DOHH2 (cell line): ENCODE measurements around the gene HOXC5.

Experiments used
- CTCF ChIP-seq: fragments of 200-600 bp; sonication (generic); IDR thresholded peaks from one replicate; pipeline ENCODE4 v1.5.1; 2014; ENCODE audit warnings: antibody characterized with exemption, mild to moderate bottlenecking, low read depth, low read length; ENCODE audit not compliant: poor library complexity, severe bottlenecking
- EZH2phosphoT487 ChIP-seq: fragments of 200-600 bp; sonication (generic); IDR thresholded peaks from 2 replicates; pipeline ENCODE4 v1.6.1; 2017; ENCODE audit warnings: borderline replicate concordance, mild to moderate bottlenecking, antibody characterized with exemption, low read length, moderate library complexity, mixed read lengths

DNA sequence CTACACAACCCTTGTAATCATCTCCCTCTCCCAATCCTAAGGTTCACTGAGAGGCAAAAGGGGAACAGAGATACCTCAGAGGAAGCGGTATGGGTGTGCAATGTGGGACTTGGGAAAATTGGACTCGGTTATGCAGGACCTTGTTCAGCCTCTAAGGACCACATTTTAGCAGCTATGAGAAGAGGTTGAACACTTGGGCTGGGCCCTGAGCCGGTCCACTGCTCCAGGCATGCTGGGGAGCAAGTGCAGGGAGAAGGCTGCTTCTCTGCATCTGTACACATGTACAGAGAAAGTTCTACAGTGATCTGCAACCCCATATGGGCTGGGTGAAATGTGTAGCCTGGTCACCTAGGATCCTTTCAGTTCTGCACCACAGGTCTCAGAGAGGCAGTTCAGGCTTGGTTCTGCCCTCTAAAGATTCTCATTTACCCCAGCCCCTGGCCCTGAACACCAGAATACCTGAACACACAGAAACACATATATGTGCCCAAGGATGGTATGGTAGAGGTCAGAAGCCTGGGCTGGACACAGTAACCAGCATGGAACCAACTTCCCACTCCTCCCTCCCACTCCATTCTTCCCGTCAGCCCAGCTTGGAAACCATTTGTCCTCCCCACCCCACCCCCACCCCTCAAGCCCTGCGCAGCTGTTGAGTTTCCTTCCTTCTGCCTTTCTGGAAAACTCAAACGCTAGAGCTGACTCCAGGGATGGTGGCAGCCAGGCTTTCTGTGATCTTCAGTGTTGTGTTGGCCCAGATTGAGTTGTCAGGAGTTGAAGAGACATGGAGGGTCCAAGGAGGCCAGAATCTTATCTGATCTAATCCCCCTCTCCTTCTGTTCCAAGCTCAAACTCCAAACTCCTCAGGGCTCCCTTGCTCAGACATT, 10.4 kb downstream of the HOXC5 start:
- TF ChIP-seq EZH2phosphoT487: no peak
- no peak for TF ChIP-seq CTCF
